Superior temporal gyrus (tissue), 1 donor: Measurements from ENCODE around the gene MAST4.

Source experiments
- DNase-seq: peaks from one replicate; pipeline ENCODE4 v3.0.0-alpha.2; 2016; ENCODE audit errors: extremely low spot score

Gene MAST4

DNA sequence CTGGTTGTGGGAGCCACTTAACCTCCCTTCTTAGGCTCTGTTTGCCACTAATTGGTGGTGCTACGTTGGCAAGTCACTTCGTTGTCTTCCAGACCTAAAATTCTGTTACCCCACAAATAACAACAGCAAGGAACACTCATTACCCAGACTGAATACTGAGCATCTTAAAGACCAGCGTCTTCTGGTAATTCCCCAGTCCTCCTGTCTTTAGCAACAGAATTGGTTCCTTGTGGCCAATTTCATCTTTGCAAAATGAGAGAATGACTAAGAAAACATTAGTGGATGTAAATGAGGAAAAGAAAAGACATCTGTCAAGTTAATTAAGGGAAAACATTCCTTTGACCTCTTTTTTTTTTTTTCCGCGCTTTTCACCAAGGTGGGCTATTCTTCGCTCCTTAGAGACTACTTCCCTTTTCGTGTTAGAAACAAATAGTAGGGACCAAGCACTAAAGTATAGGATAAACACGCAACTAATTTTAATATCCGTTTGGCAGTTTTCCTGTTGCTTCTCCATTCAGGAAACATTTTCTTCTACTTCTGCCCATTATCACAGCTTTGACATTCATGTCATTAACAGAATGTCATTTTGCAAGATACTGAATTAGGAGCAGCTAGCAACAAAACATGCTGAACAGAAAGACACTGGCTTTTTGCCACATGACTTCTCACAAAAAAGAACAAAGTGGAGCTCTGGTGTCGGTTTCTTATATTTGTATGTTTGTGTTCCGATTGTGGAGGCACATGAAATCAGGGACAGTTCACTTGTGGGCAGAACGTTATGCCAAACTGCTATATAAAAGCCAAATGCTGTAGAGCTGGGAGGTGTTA, 446.2 kb downstream of the MAST4 start:
- no peak for DNase-seq

DNA sequence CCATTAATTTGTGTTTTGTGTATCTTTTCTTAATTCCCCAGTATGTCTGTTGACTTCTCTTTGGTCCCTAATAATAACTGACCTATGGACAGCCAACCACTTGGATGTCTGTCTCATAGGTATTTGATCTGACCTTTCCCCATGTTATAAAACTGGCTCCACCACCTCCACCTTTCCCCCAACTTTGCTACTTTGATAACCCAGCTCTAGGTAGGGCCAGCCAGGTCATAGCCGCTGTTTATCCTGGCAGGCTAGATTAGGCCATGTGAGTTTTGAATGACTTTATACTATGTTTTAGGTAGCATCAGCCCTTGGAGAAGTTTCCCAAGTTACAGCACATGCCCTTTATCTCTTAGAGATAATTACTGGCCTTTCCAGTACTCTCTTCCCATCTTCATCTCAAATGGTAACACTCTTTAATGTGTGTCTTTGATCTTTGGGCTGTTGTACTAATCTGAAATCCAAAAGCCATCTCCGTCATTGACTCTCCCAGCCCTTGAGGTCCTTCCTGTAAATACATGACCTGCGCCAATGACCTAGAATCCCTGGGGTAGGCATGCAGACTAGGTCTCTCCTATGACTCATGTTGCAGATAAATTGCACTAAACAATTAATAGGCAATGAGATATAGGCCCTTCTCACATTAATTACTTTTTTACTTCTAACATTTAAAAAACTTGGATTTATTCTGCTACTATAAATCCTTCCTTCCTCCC, 447.8 kb downstream of the MAST4 start:
- DNase-seq: no peak

DNA sequence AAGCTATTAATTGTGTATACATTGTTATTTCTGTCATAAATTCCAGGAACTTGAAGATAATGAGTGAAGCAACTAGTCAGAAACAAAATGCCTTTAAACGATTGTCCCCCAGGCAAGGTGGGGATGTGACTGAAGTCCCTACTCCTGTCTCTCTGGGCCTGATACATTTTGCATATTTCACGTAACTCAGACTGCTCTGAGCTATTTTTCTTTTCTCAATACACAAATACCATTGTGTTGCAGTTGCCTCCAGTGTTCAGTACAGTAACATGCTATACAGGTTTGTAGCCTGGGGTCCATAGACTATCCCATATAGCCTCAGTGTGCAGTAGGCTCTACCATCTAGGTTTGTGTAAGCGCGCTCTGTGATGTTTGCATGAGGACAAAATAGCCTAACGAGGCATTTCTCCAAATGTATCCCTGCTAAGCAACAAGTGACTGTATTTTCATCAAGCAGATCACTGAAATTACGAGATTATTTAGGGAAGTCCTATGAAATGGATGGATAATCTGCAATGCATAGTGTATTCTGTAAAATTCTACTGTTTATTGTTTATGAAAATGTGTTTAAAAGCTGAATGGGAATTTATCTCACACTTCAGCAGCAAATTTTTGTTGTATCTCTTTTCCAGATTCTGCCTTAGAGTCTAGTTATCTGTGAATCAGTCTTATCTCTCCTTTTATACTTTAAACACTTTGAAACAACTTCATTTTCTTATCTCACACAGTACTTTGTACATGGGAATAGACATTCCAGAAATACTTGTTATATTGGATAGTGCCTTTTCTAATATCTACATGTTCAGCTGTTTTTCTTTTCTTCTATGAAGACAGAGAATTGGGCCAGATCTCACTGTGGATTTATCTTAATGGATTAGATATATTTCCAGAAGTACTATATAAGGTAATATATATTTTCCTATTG, 449.9 kb downstream of the MAST4 start:
- DNase-seq: no peak

DNA sequence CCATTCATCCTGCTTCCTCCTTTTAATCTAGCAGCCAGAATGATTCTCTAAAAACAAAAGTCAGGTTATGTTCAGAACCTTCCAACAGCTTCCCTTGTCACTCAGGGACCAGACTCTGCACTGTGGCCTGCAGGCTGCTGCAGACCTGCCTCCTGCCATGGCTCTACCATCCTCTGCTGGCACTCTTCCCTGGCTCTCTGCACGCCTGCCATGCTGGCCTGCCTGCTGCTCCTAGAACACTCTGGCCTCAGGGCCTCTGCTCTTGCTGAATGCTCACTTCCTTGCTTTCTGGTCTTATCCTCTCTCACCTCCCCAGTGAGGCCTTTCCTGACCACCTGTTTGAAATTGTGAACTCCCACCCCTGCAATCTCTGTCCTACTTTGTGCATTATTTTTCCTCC, 451.0 kb downstream of the MAST4 start:
- no peak for DNase-seq

DNA sequence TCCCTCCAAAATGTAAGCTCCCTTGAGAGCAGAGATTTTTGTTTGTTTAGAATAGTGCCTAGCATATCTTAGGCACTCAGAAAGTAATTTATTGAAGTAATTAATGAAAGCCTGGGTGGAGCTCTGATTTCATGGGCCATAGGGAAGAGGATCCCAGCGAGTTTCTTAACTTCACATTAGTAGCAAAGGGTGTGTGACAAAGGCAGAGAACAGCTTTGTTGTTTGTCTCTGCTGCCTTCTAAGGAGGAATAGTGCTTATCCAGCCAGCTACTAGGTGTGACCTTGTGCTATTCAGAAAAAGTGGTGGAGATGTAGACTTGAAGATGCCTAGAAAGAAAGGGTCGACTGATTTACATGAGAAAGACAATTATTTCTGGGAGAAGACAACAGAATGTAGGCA, 451.4 kb downstream of the MAST4 start:
- DNase-seq: no peak

DNA sequence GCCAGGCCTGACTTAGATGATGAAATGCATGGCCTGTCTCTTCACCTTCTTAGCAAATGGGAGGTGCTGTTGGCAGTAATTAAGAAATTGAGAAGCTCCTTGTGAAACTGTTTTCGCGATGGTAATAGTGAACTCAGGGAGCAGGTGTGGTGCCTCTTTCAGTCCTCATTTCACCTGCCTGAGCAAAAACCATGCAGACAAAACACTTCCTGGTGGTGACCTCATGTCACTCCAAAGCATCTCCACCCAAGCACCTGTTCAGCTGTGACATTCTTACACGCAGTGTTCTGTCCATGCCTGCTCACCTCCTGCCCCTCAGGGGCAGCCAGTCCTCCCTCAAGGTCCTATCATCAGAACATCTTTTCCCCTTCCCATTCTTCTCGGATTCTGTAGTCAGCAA, 453.9 kb downstream of the MAST4 start:
- no peak for DNase-seq

DNA sequence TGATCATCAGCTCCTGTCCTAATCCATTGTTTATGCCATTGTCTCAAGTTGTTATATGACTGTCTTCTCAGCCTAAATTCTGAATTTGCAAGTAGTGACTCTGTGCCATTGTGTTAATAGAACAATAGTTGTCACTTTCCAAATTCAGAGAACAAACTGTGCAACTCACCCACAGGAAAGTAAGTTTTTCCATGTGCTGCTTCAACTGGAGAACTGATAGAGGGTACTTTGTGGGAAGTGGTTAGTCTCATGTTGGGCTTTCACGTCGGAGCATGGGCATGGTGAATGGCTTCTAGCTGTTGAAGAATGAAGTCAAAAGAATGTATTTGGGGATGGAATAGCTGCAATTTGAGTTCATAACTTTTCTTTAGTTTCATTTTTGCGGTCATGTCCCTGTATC, 454.4 kb downstream of the MAST4 start:
- no peak for DNase-seq

DNA sequence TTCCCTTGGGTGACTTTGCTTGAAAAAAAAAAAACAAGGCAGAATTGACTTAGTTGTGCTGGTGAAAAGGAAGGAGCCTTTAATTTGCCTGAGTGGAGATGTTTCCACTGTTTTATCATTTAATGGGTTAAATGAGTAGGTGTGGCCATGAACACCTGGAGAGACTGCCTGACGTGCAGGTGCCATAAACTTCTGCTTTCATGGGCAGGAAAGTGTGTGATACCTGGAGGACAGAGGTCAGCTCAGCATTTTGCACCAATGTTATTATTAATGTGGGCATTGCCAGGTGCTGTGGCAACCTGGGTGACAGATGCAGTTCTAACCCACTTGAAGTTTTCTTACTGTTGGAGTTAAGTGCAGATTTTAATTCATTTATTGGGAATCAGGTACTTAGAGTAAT, 455.0 kb downstream of the MAST4 start:
- no peak for DNase-seq

DNA sequence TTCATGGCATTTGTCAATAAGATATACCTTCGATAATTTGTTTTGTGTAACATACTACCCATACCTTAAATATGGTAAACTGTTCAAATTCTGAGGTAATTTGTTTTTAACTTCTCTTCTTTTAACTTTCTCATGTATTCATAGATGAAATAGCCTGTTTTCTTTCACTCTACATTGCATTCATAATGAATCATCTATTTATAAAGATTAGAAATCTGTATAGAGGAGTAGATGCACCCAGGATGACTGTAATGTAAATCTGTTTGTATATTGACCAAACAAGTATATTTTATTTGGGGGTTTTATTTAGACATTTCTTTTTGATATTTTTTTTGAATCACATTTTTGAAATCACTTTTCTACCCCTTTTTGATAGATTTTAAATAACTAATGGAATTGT, 455.8 kb downstream of the MAST4 start:
- no peak for DNase-seq

DNA sequence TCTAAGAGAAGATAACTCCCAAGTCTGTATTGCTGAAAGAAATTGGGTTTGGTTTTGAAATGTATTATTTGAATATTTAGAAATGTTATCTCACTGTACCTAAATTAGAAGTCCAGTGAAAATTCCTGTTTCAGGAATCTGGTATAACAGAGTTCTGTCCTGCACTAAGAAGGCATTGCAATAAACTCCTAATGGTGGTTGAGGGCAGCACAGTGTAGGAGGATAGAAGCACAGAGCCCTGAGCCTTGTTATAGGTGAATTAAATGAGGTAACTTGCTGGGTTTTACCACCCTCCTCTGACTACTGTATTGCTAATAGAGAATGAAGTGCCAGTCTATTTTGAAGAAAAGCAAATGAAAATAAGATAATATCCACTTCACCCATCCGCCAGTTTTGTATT, 457.0 kb downstream of the MAST4 start:
- DNase-seq: no peak

DNA sequence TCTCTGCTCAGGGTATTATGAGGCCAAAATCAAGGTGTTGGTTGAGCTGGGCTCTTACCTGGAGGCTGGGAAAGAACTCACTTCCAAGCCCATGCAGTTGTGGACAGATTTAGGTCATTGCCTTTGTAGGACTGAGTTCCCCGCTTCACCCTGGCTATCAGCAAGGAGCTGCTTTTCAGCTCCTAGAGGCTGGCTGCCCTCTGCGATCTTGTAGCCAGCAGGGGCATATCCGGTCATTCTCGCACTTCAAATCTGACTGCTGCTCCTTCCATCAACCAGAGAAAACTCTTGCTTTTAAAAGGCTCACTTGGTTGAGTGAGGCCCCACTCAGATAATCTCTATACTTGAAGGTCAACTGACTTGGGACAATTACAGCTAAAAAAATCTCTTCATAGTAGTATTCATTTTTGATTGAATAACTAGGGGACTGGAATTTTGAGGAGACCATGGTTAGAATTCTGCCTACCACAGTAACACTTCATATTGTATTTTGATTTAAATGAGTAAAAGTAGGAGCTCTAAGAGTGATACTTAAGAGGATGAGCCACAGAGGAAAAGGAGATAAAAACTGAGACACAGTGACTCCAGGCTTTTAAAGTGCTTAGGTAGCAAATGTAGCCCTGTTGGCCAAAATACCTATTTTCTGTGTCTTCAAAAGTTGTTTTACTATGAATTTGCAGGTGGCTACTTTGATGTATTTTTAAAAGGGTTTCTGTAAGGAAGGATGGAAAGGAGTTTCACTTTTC, 463.0 kb downstream of the MAST4 start:
- DNase-seq: no peak

DNA sequence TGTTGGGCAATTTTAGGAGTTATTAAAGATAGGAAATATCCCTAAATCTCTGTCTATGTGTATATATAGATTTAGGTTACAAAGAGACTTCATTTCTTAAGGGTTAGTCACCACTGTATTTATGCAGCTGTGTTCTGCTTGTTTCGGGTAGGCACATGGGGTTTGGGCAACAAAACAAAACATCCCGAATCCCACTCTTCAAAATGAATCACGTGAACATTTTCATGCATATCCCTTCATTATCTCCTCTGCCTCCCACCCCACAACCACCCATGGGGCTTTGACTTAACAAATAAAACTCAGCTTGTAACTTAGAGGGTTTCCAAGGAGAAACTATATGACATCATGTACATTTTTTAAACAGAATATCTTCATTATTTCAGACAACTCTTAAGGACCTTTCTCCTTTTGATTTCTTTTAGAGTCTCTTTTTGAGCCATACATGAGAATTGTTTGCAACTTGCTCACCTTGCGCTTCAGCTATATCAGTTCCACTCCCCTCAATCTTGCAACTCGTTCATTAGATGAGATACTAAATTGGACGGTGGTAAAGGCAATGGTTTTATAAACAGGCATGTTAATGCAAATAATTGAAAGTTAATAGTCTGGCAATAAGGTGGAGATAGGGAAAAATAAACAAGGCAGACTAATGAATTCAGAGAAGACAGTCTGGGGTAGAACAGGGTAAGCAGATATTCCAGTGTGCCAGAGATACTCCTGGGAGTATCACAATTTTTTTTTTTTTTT, 463.7 kb downstream of the MAST4 start:
- no peak for DNase-seq

DNA sequence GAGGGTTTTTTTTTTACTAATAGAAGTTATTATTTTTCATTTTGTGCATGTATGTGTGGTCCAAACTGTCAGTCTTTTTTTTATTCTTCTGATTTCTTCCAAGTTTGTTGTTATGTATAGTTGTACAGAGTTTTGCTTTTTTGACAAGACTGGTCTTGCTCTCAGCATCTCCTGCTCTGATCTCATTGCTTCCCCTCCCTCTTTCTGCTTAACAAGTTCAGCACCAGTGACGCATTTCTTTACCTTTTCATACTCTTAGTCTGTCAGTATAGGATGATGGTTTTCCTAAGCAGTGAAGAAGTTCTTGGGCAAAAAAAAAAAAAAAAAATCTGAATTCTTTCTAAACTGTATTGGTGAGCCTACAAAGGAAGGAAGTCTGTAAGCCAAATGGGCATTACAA, 465.3 kb downstream of the MAST4 start:
- DNase-seq: no peak

DNA sequence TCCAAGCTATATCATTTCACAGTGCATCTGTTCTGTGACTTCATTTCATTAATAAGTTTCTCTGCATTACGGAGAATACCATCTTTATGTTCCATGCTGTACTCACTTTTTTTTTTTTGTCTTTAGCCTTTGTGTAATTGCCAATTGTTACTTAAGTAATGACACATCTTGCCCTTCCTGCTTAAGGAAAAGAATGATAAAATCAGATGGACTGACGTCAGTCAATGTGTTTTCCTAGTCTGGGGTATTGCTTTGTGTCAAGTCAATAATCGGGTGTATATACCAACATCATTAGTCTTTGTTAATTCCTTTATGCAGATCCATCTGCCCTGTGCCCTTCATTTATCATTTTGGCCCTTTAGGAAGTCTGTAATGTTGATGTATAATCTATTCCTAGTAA, 466.9 kb downstream of the MAST4 start:
- no peak for DNase-seq

DNA sequence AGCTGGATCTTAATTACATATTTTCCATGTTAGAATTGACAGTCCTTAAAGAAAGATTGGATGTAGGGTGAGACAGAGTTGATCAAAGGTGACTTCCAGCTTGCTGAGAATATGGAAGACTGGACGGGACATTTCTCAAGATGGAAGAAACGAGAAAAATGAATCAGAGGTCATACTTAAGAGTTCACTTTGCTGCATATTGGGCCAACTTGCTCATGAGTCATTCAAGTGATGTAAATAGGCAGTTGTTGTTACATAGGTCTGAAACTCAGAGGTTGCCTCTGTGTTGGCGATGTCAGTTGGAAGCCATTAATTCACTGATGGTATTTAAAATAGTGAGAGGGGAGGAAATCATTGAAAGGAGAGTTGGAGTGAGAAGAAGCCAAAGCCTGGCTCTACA, 467.6 kb downstream of the MAST4 start:
- DNase-seq: no peak

DNA sequence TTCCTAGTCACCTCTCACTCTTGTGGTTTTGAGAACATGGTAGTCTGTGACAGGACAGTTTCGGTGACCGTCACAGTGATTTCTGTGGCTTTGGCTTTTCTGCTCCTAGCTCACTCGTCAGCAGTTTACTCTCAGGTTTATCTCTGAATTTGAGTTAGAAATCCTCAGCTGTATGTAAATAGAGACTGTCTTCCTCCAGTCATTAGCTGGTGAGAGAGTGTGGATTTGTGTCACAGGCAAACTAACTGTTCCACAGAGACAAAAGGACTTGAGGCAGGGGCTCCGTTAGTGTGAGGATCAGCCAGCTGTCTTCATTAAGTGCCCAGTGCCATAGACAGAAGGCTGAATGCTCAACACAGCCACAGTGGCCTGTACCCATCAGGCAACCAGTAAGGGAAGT, 469.0 kb downstream of the MAST4 start:
- DNase-seq: no peak

DNA sequence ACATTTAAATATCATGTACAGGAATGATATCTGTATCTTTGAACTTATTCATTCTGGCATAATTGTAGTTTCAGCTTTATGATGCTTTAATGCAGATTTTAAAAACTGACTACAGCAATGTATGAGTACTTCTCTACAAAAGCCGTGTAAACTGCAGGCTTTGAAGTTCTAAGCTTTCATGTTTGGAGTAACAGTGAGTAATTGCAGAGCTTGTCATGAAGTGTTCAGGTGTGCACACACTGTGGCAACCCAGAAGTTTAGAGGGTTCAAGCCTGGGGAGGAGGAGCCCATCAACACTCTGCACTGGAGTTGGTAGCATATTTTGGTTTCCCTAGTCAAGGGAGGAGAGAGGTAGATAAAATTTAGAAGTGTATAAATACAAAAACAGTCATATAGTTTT, 469.5 kb downstream of the MAST4 start:
- no peak for DNase-seq

DNA sequence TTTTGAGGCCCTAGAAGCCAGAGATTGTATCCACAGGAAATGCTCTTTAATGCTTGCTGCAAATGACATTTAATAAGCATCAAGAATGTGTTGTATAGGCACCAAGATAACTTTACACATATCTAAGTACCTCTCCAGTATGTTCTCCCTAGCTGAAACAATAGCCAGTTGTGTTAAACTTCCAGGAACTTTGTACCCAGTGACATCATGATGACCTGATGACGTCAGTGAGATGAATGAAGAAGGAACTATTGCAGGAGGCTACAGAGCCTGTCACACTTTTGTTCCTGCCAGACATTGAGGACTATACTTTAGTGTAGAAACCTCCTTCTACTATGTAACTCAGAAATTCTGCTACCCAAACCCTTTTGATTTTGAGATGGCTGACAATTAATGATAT, 470.6 kb downstream of the MAST4 start:
- no peak for DNase-seq

DNA sequence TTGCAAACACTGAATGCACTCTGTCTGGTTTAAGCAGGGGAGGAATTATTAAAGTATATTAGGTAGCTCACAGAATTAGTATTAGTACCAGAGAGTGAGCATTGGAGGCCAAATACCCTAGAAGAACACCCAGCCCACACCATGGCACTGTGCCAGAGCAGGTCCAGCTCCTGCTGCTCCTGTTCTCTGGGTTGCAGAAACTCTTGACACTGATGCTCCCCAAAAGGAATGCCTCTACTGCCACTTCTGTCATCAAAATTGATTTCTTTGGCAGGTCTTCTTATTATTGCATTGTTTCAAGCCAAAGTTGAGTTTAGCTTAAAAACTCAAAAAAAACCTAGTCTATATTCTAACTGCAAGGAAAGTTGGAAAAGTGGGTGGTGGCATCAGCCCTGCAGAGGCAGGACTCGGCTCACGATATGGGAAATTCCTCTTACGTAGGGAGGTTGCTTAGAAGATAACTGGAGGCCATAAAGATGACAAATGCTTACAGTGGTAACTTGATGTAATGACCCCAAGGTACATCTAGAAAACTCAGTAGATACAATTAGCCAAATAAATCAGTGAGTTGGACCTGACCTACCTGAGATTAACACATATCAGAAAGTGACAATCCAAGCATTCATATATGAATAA, 477.0 kb downstream of the MAST4 start:
- no peak for DNase-seq

DNA sequence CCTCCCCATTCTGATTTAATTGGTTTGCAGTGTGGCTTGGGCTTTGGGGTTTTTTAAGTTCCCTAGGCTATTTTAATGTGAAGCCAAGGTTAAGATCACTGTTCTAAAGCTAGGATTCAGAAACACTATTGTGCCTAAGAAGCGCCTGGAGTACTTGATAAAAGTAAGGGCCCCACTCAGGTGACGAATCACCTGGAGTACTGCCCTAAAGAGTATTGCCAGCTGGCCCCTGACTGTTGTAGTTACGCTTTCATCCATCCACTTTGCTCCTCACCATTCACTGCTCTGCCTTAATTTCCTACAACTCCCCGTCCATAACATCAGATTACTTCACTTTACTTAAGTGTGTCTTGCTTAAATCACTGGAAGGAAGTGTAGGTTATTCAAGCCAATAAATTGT, 481.1 kb downstream of the MAST4 start:
- DNase-seq: no peak
